Activated CD4-positive, alpha-beta T cell treated with anti-CD3 and anti-CD28 coated beads for 48 hours (primary cell): Measurements from ENCODE around the gene E4F1.
"Not testable (repeated sequence)": the region's sequence is repeated elsewhere in the genome, so short reads cannot be mapped to it uniquely, and the experiment has no call there.

Source experiments
- DNase-seq: peaks from one replicate; pipeline ENCODE4 v3.0.0-alpha.2; 2020

The E4F1 gene

DNA sequence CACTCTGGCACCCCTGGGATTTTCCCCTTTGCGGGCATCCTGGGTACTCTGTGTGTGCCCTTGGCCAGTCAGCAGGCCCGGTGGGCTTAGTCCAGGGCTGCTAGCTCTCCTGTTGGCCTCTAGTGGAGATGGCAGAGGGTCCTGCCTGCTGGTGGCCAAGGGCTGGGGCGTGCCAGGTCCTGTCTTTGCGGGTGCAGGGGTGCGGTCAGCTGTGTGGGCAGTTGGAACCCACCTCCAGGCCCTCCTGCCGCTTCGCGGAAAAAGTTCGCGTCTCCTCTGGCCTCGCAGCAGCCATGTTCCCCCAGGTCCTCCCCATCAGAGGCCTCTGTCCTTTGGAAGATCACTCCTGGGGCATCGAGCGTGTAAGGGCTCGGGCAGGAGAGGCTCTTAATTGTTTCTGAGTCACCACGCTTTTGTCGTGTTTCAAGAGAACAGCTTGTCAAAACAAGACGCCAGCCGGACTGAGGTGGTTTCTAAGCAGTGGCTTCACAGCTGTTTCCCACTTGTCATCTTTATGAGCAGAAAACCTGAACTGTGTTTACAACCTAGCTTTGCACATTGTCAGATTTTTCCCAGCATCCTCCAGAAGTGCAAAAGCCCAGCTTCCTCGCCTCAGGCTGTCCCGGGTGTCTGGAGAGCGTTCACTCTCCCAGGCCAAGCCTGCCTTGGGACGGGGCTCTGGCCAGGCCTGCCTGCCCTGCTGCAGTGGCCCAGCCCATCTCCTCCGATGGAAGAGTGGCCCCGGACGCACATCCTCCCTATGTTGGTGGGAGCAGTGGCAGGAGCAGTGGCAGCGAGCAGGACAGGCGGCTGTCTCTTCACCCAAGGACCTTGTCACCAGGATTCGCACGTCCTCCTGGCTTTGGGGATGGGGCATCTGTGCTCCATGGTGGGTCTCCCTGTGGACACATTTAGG is 7.9 kb downstream of the E4F1 start:
- no peak for DNase-seq

- no peak for DNase-seq
Measured at GRCh38 chr16:2232094-2232990, 9.0 kb downstream of the E4F1 start.

- DNase-seq: no peak
Measured at GRCh38 chr16:2233046-2233775, 9.8 kb downstream of the E4F1 start.

GRCh38 chr16:2233872-2234812 is 10.8 kb downstream of the E4F1 start:
- DNase-seq: no peak

GRCh38 chr16:2234813-2235170 is 11.4 kb downstream of the E4F1 start:
- DNase-seq: no peak

- DNase-seq: no peak
Measured at GRCh38 chr16:2235234-2235651, 11.9 kb downstream of the E4F1 start.

DNA sequence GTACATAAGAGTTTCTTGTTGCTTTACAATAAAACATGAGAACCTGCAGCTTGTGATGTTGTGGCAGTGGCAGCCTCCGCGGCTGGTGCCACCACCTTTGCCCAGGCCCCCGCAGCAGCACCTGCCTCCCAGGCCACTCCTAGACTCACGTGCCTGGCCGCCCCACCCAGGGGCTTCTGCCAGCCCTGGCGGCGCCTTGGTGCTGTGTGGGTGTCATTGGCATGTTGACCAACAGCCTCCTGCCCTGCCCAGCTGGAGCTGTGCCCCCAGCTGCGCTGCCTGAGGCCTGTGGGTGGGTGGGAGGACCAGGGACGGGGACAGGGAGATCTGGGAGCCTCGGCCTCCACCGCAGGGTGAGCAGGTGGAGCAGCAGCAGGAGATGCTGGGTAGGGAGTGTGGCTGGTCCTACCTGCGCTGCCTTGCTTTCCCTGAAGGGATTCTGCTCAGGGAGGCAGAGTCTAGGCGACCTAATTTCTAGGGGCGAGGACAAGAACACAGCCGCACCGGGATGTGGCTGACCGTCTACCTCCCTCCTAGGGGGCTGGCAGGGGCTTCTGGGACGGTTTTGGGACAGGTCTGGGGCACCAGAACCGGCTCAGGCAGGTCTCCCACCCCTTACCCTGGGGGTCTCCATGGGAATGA is 12.4 kb downstream of the E4F1 start:
- DNase-seq: no peak

DNA sequence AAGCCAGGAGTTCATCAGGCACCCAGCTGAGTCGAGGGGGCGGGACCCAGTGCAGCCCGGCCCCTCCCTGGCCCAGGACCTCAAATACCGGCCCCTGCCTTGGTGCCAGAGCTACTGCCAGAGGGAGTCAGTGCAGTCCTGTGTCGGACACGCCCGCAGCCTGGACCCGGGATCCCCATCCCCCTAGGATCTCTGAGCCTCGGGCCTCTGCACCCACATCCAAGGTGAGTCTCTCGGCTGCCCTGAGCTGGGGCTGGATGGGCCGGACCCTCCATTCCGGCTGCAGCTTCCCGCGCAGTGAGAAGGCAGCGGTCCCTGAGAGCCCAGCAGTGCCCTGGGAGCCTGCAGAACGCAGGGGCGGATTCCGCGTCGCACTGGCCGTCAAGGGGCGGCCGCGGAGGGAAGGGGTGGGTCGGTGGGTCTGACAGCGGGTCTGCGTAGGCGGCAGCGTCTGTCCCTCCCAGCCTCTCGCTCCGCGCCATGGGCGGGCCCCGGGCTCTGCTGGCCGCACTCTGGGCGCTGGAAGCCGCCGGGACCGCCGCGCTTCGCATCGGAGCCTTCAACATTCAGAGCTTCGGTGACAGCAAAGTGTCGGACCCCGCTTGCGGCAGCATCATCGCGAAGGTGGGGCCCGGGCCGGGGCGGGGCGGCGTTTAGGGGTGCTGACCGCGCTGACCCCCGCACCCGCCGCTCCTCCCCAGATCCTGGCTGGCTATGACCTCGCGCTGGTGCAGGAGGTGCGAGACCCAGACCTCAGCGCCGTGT is 13.1 kb downstream of the E4F1 start, which contains the start of gene DNASE1L2:
TSS of gene DNASE1L2 (plus strand) at position 108 of the 765 bp plus-strand sequence. CDS start at position 481, 373 bp downstream.
- no peak for DNase-seq

GRCh38 chr16:2237102-2237482 is 13.7 kb downstream of the E4F1 start:
- DNase-seq: no peak

- no peak for DNase-seq
Measured at GRCh38 chr16:2237493-2238149, 14.2 kb downstream of the E4F1 start.

DNA sequence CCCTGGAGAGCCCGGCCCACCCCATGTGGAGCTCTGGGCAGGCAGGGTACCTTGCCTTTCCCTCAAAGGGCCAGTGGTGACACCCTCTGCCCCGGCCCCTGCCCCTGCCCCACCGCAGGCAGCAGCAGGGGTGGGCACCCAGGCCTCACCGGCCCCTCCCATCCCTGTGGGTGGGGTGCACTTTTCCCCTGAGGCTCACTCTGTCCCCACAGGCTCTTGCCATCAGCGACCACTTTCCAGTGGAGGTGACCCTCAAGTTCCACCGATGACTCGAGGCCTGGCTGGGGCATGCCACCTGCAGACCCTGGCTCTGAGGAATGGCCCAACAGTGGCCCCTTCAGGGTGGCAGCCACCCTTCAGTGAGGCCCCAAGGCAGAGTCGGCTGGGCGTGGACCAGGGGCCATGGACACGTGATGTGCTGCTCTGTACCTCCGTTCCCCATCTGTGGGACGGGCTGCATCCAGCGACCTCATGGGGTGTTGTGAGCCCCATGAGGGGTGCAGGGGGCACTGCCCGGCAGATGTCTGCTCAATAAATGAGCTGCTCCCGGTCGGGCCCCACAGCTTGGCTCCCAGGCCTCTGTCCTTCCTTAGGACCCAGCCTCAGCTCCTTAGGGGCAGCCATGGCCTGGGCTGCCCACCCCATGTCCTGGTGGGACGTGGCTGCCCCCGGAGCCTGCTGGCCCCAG is 14.9 kb downstream of the E4F1 start:
- DNase-seq: no peak

- DNase-seq: no peak
Measured at GRCh38 chr16:2238838-2239675, 15.7 kb downstream of the E4F1 start.

DNA sequence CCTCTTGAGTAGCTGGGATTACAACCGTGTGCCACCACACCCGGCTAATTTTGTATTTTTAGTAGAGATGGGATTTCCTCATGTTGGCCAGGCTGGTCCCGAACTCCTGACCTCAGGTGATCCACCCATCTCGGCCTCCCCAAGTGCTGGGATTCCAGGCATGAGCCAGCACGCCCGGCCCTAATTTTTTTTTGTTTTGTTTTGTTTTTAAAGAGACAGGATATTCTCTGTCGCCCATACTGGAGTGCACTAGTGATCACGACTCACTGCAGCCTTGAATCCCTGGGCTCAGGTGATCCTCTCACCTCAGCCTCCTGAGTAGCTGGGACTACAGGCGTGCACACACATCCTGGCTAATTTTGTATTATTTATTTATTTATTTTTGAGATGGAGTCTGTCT is 16.9 kb downstream of the E4F1 start:
- DNase-seq: not testable (repeated sequence)

DNA sequence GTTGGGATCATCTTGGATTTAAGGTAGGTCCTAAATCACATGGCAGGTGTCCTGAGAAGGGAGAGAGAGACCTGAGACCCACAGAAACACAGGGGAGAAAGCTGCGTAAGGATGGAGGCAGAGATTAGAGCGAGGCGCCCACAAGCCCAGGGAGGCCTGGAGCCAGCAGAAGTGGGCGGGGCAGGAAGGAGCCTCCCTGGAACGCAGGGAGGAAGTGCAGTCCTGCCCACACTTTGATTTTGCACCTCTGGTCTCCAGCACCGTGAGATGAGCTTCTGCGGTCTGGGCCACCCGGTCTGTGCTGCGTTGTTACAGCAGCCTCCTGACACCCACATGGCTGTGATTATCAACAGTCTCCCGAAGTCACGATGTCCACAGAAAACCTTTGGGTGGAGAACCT is 19.2 kb downstream of the E4F1 start:
- DNase-seq: no peak

GRCh38 chr16:2243031-2243528 is 19.7 kb downstream of the E4F1 start:
- DNase-seq: no peak

GRCh38 chr16:2243781-2244180 is 20.4 kb downstream of the E4F1 start:
- no peak for DNase-seq

DNA sequence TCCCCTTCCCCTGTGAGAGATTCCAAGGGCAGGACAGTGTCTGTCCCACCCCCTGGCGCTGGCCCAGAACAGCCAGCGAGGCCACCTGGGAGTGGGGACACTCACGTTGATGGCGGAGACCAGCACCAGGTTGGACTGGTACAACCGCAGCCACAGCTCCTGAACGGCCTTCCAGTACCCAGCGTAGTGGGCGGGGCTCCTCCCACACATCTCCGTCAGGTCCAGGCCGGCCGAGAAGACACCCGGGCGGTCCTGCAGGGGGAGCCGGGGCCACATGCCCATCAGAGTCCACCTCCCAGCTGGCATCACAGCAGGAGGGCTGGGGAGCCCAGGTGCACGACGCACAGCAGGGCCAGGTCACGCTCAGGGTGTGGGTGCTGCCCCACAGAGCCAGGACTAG is 20.9 kb downstream of the E4F1 start:
- DNase-seq: no peak
